H1 (cell line): ENCODE data around the gene AMOTL2. TPM values are rescaled to one million over a fixed set of nuclear protein-coding genes. Genes with fewer than 3 reads are reported as not detected.

Experiments
- CTCF ChIA-PET: fragments of 300-600 bp; sonication (Branson Sonifier 250); formaldehyde crosslinking; loops from one replicate; lab custom pipeline; 2021; ENCODE audit not compliant: partially characterized antibody; lab: Charles Lee
- POLR2A ChIA-PET: fragments of 300-600 bp; sonication (Branson Sonifier 250); formaldehyde crosslinking; loops from one replicate; lab custom pipeline; 2021; ENCODE audit warnings: inconsistent platforms; ENCODE audit not compliant: partially characterized antibody; lab: Charles Lee
- DNase-seq, 2 experiments: peaks; one replicate each; pipeline versions ENCODE4 v3.0.0 to v3.0.0-alpha.2; 2010 to 2022; ENCODE audit warnings: low spot score in 2 of 2, low read depth in 1 of 2, mixed read lengths in 1 of 2
- FAIRE-seq: peaks from 2 replicates; lab custom pipeline; 2011; peaks lifted over from hg19 to GRCh38; lab: Jason Lieb, UNC
- H2AFZ ChIP-seq: 2 replicates; pipeline ENCODE4 v1.8.1; 2012; ENCODE audit warnings: low read length, inconsistent platforms
- H2AK5ac ChIP-seq: 2 replicates; pipeline ENCODE4 v1.6.1; 2013; ENCODE audit warnings: low read depth, low read length
- H2BK120ac ChIP-seq: replicated peaks from 2 replicates; pipeline ENCODE3; 2013; ENCODE audit warnings: low read depth, low read length, inconsistent platforms
- H2BK12ac ChIP-seq: 2 replicates; pipeline ENCODE4 v1.6.1; 2013; ENCODE audit warnings: low read depth, low read length
- H2BK15ac ChIP-seq: 2 replicates; pipeline ENCODE4 v1.6.1; 2013; ENCODE audit warnings: low read length
- H2BK20ac ChIP-seq: 2 replicates; pipeline ENCODE4 v1.6.1; 2013; ENCODE audit warnings: low read length
- H2BK5ac ChIP-seq: 2 replicates; pipeline ENCODE4 v1.6.1; 2013; ENCODE audit warnings: low read depth, low read length
- H3K14ac ChIP-seq: 2 replicates; pipeline ENCODE4 v1.6.1; 2013; ENCODE audit warnings: inconsistent platforms; ENCODE audit not compliant: insufficient read length
- H3K18ac ChIP-seq: 2 replicates; pipeline ENCODE4 v1.6.1; 2013; ENCODE audit warnings: low read length; ENCODE audit errors: extremely low read depth
- H3K23ac ChIP-seq: 2 replicates; pipeline ENCODE4 v1.6.1; 2013; ENCODE audit warnings: inconsistent platforms; ENCODE audit not compliant: insufficient read length
- H3K23me2 ChIP-seq: 2 replicates; pipeline ENCODE4 v1.6.1; 2013; ENCODE audit warnings: low read depth, low read length
- H3K27ac ChIP-seq: 2 replicates; pipeline ENCODE4 v1.6.1; 2011; ENCODE audit warnings: low read depth, low read length, inconsistent platforms
- H3K27me3 ChIP-seq, 4 experiments: replicated peaks in 1 of 4; 1 replicate in 1 of 4; 2 replicates in 3 of 4; pipeline versions ENCODE4 v1.6.1 to v1.8.1; 2011 to 2013; ENCODE audit warnings: low read length in 3 of 4, mild to moderate bottlenecking in 3 of 4, inconsistent platforms in 2 of 4, mixed read lengths in 2 of 4, moderate library complexity in 1 of 4; ENCODE audit not compliant: control insufficient read depth in 3 of 4, insufficient read depth in 3 of 4; ENCODE audit errors: extremely low read depth in 1 of 4
- H3K36me3 ChIP-seq, 4 experiments: 2 replicates each; pipeline versions ENCODE4 v1.6.1 to v1.8.1; 2011 to 2013; ENCODE audit warnings: mild to moderate bottlenecking in 4 of 4, low read length in 3 of 4, moderate library complexity in 2 of 4, control low read depth in 1 of 4, inconsistent platforms in 1 of 4; ENCODE audit not compliant: insufficient read depth in 4 of 4, control insufficient read depth in 2 of 4
- H3K4ac ChIP-seq: replicated peaks from 2 replicates; pipeline ENCODE3; 2013; ENCODE audit warnings: low read length, low read depth, mixed read lengths, inconsistent platforms; ENCODE audit not compliant: insufficient read length
- H3K4me1 ChIP-seq, 4 experiments: replicated peaks in 1 of 4; 1 replicate in 1 of 4; 2 replicates in 3 of 4; pipeline versions ENCODE4 v1.6.1 to v1.8.1; 2011 to 2013; ENCODE audit warnings: low read length in 3 of 4, inconsistent platforms in 2 of 4, mixed read lengths in 1 of 4; ENCODE audit not compliant: insufficient read depth in 4 of 4, control insufficient read depth in 3 of 4
- H3K4me2 ChIP-seq, 2 experiments: 2 replicates each; pipeline versions ENCODE4 v1.6.1 to v1.8.1; 2011 to 2013; ENCODE audit warnings: low read depth in 2 of 2, low read length in 2 of 2, control low read depth in 1 of 2, inconsistent platforms in 1 of 2, mild to moderate bottlenecking in 1 of 2; ENCODE audit not compliant: insufficient read depth in 1 of 2
- H3K4me3 ChIP-seq, 4 experiments: fragments of 200-600, 300-600 bp in 1 of 4; sonication (generic), shearing (Covaris generic), sonication (Bioruptor Twin) in 1 of 4; 2 replicates each; pipeline versions ENCODE4 v1.5.1 to v1.8.1; 2011 to 2016; ENCODE audit warnings: low read length in 4 of 4, low read depth in 3 of 4, control low read depth in 2 of 4, inconsistent platforms in 2 of 4, mild to moderate bottlenecking in 2 of 4, mixed read lengths in 1 of 4, moderate library complexity in 1 of 4; ENCODE audit not compliant: insufficient read depth in 2 of 4; ENCODE audit errors: extremely low read depth in 1 of 4
- H3K56ac ChIP-seq: replicated peaks from 2 replicates; pipeline ENCODE3; 2013; ENCODE audit warnings: low read depth, mild to moderate bottlenecking, mixed read lengths, low read length, inconsistent platforms; ENCODE audit not compliant: insufficient read length
- H3K79me1 ChIP-seq: 2 replicates; pipeline ENCODE4 v1.6.1; 2013; ENCODE audit warnings: low read depth, low read length, control low read depth
- H3K79me2 ChIP-seq, 2 experiments: 2 replicates each; pipeline versions ENCODE4 v1.6.1 to v1.8.1; 2012 to 2013; ENCODE audit warnings: low read length in 2 of 2, mild to moderate bottlenecking in 2 of 2, inconsistent platforms in 1 of 2; ENCODE audit not compliant: insufficient read depth in 2 of 2, control insufficient read depth in 1 of 2
- H3K9ac ChIP-seq, 4 experiments: replicated peaks in 1 of 4; 1 replicate in 1 of 4; 2 replicates in 3 of 4; pipeline versions ENCODE4 v1.6.1 to v1.8.1; 2011 to 2013; ENCODE audit warnings: low read depth in 3 of 4, low read length in 3 of 4, control low read depth in 2 of 4, mild to moderate bottlenecking in 2 of 4, moderate library complexity in 2 of 4, inconsistent platforms in 1 of 4; ENCODE audit errors: extremely low read depth in 1 of 4
- H3K9me3 ChIP-seq, 2 experiments: 2 replicates each; pipeline versions ENCODE4 v1.6.1 to v1.8.1; 2012 to 2013; ENCODE audit warnings: mild to moderate bottlenecking in 2 of 2, moderate library complexity in 2 of 2, control low read depth in 1 of 2, inconsistent platforms in 1 of 2, low read depth in 1 of 2, low read length in 1 of 2, mixed read lengths in 1 of 2; ENCODE audit not compliant: insufficient read depth in 2 of 2
- H4K20me1 ChIP-seq, 2 experiments: replicated peaks in 1 of 2; 2 replicates each; pipeline versions ENCODE3 to v1.8.1; 2011 to 2013; ENCODE audit warnings: inconsistent platforms in 2 of 2, low read length in 2 of 2, mild to moderate bottlenecking in 1 of 2; ENCODE audit not compliant: insufficient read depth in 2 of 2, control insufficient read depth in 1 of 2
- H4K5ac ChIP-seq: 2 replicates; pipeline ENCODE4 v1.6.1; 2013; ENCODE audit warnings: low read length, low read depth, mixed read lengths, inconsistent platforms; ENCODE audit not compliant: insufficient read length
- H4K8ac ChIP-seq: 2 replicates; pipeline ENCODE4 v1.8.0; 2013; ENCODE audit warnings: mild to moderate bottlenecking, moderate library complexity, low read length, inconsistent platforms; ENCODE audit not compliant: insufficient read depth; ENCODE audit errors: extremely low read depth
- H4K91ac ChIP-seq: replicated peaks from 2 replicates; pipeline ENCODE3; 2013; ENCODE audit warnings: low read length, mixed read lengths, inconsistent platforms; ENCODE audit not compliant: insufficient read length
- BCL11A ChIP-seq, 2 experiments: IDR thresholded peaks; one replicate each; pipeline ENCODE4 v1.6.1; 2011; ENCODE audit warnings: low read depth in 2 of 2, low read length in 2 of 2, mild to moderate bottlenecking in 2 of 2
- CHD2 ChIP-seq: IDR thresholded peaks from 2 replicates; pipeline ENCODE4 v1.6.1; 2012; ENCODE audit warnings: low read length, improper control_type of control experiment
- KDM1A ChIP-seq: fragments of 200-600, 300-600 bp; sonication (generic); IDR thresholded peaks from 2 replicates; pipeline ENCODE4 v1.7.1; 2016; ENCODE audit warnings: mild to moderate bottlenecking, low read length, borderline replicate concordance
- NRF1 ChIP-seq: IDR thresholded peaks from 2 replicates; pipeline ENCODE4 v1.6.1; 2011; ENCODE audit warnings: mild to moderate bottlenecking, low read depth, low read length, improper control_type of control experiment
- RNF2 ChIP-seq: fragments of 200-900, 300-1000 bp; sonication (generic); IDR thresholded peaks from 2 replicates; pipeline ENCODE4 v1.7.1; 2016; ENCODE audit warnings: borderline replicate concordance, low read depth, mild to moderate bottlenecking, antibody characterized with exemption, low read length; ENCODE audit not compliant: poor library complexity, severe bottlenecking; ENCODE audit errors: missing control alignments
- RXRA ChIP-seq: IDR thresholded peaks from 2 replicates; pipeline ENCODE4 v1.6.1; 2011; ENCODE audit warnings: low read depth, mild to moderate bottlenecking, low read length, moderate library complexity; ENCODE audit not compliant: insufficient read depth
- SP1 ChIP-seq: IDR thresholded peaks from 2 replicates; pipeline ENCODE4 v1.6.1; 2011; ENCODE audit warnings: low read depth, low read length
- TEAD4 ChIP-seq: IDR thresholded peaks from 2 replicates; pipeline ENCODE4 v1.6.1; 2012; ENCODE audit warnings: low read depth, low read length, inconsistent platforms, mixed read lengths
- WGBS, 2 experiments: shearing (Covaris generic) in 1 of 2; methylation state at CpG; one replicate each; pipeline versions ENCODE4 v1.1.6 to v1.1.7; 2013 to 2015; ENCODE audit warnings: low lambda C conversion rate in 2 of 2, mixed read lengths in 2 of 2, inconsistent platforms in 1 of 2, low coverage in 1 of 2, missing lambda C conversion rate in 1 of 2; ENCODE audit not compliant: insufficient replicate concordance in 2 of 2, insufficient coverage in 1 of 2, insufficient read length in 1 of 2; ENCODE audit errors: extremely low coverage in 1 of 2, missing lambda C conversion rate in 1 of 2; 5-methylcytosine and 5-hydroxymethylcytosine counted together
- polyA plus RNA-seq, 7 experiments: library from polyadenylated mRNA; depleted of rRNA in 3 of 7; stranded (reverse) in 5 of 7; unstranded in 2 of 7; fragments of >200 nt in 5 of 7; fragments of 200-250 nt in 2 of 7; gene quantifications; 1 replicate in 5 of 7; 2 replicates in 1 of 7; 4 replicates in 1 of 7; pipeline versions ENCODE4 v1.2.1 to v1.2.3, GENCODE V29; 2011 to 2013; ENCODE audit warnings: missing spikeins in 2 of 7, mixed read lengths in 2 of 7
- total RNA-seq: library from RNA; stranded (reverse); fragmentation: NEBNext Ultra II Directional; extraction: Animal tissue kit (Norgen Biotek cat#: 25700); gene quantifications from 2 replicates; pipeline ENCODE4 v1.2.1, GENCODE V29; 2021
- TF ChIP-seq, protein P1 (sequence below): IDR thresholded peaks from 2 replicates; pipeline ENCODE4 v1.6.1; 2011; ENCODE audit warnings: low read depth, mild to moderate bottlenecking, low read length; ENCODE audit not compliant: insufficient read depth

AMOTL2 gene
- total and polyA plus RNA-seq, 2 of the 8 experiments (the other 6 are each of a cell fraction or from before 2014, with no cell fraction given) = 19.0 to 63.7 TPM

DNA sequence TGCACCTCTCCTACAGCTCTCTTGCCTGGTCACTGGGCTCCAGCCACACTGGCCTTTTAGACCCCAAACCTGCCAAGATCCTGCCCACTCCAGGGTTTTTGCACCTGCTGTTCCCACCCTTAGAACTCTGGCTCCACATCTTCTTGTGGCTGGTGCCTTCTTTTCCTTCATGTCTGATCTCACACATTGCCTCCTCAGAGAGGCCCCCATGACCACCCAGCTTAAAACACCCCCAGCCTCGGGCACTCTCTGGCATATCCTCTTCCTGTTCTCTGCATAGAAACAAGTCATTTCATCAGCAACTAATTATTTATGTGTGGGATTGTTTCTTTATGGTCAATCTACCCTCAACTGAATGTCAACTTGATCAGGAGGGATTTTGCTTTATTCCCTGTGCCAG, 14.0 kb upstream of the AMOTL2 start:
- no peak overlapping the region for H2BK15ac ChIP-seq
- no peaks in the 10 kb centered on the region; the same call in 1 of the 2 replicates for H3K23me2 ChIP-seq
- no peak overlapping the region for H2BK20ac ChIP-seq
- H3K18ac ChIP-seq = no peak overlapping the region
- FAIRE-seq (no peak), DNase-seq (no peak)
- no peak overlapping the region for H2BK12ac ChIP-seq
- H2BK120ac ChIP-seq = no peak overlapping the region
- no peak overlapping the region for H2AFZ ChIP-seq
- H3K9ac ChIP-seq = no peak overlapping the region
- H2BK5ac ChIP-seq = no peak overlapping the region
- no peaks in the 10 kb centered on the region; a peak in 1 of 8 replicates for H3K36me3 ChIP-seq
- H3K4me2 ChIP-seq = no peak overlapping the region
- H3K27me3 ChIP-seq = no peaks in the 10 kb centered on the region
- H3K4me1 ChIP-seq = peaks cover 0 to 6% (median 0%) of the 10 kb centered on the region in 4 experiments; a peak in 2 of 7 replicates
- WGBS, 2 experiments = 88% methylated on average over 1 of the region's 1 CpG; no CpG with 5 or more reads in 1 of the 2 experiments
- H3K14ac ChIP-seq = no peak overlapping the region
- no peak overlapping the region for H3K23ac ChIP-seq
- no peaks in the 10 kb centered on the region; a peak in 1 of 4 replicates for H3K9me3 ChIP-seq
- CTCF ChIA-PET = interaction anchor here (0.8 to 2.3 kb wide), 9 partner anchors 8 to 175 kb away, joined by 3 to 13 read pairs (median 6); partner anchors contain the start of gene AMOTL2
- no peaks in the 10 kb centered on the region for H3K79me2 ChIP-seq
- no peak overlapping the region for H3K56ac ChIP-seq
- no peaks in the 10 kb centered on the region for H4K20me1 ChIP-seq
- POLR2A ChIA-PET = interaction anchor here (1.1 to 45.2 kb wide), 4 partner anchors 12 to 41 kb away, joined by 6 to 1731 read pairs (median 8); partner anchors contain the start of gene AMOTL2
- H3K27ac ChIP-seq = no peak overlapping the region
- TF ChIP-seq SP1 = no peak
- TF ChIP-seq NRF1 = no peak
- TF ChIP-seq, protein P1, sequence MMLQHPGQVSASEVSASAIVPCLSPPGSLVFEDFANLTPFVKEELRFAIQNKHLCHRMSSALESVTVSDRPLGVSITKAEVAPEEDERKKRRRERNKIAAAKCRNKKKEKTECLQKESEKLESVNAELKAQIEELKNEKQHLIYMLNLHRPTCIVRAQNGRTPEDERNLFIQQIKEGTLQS = no peak
- TF ChIP-seq TEAD4 = no peak
- no peak for TF ChIP-seq BCL11A (IDR thresholded peaks at IDR 0.05; ENCODE audit: low read depth in 2 of 2, low read length in 2 of 2)
- no peak for TF ChIP-seq KDM1A
- TF ChIP-seq CHD2 = no peak
- no peak for TF ChIP-seq RXRA
- no peak for TF ChIP-seq RNF2
- H4K91ac ChIP-seq = no peak overlapping the region
- H4K5ac ChIP-seq = no peak overlapping the region
- no peaks in the 10 kb centered on the region for H3K79me1 ChIP-seq
- no peak overlapping the region for H3K4ac ChIP-seq
- H2AK5ac ChIP-seq = no peak overlapping the region
- H3K4me3 ChIP-seq = no peak overlapping the region
- H4K8ac ChIP-seq = no peak overlapping the region
